HL-60 (cell line): ENCODE data around the gene EIF2S3B.

ENCODE experiments used
- DNase-seq, 2 experiments: peaks; one replicate each; pipeline ENCODE4 v3.0.0-alpha.2; 2010 to 2020; ENCODE audit warnings: low read depth in 1 of 2, low spot score in 1 of 2
- H3K27ac ChIP-seq: fragments of 250-450 bp; sonication (Bioruptor Pico); replicated peaks from 2 replicates; pipeline ENCODE4 v1.5.1; 2020; ENCODE audit warnings: mild to moderate bottlenecking, moderate library complexity
- H3K27me3 ChIP-seq: fragments of 250-450 bp; sonication (Bioruptor Pico); 2 replicates; pipeline ENCODE4 v1.5.1; 2021; ENCODE audit warnings: mild to moderate bottlenecking, moderate library complexity; ENCODE audit not compliant: insufficient read depth, poor library complexity, severe bottlenecking
- H3K4me3 ChIP-seq: replicated peaks from 2 replicates; pipeline ENCODE4 v1.5.1; 2011; ENCODE audit warnings: mild to moderate bottlenecking, control low read depth, low read length; ENCODE audit not compliant: insufficient read depth
- CTCF ChIP-seq: IDR thresholded peaks from one replicate; pipeline ENCODE4 v1.5.1; 2011; ENCODE audit warnings: low read length, control low read depth, inconsistent platforms; ENCODE audit not compliant: insufficient read depth
- GABPA ChIP-seq: IDR thresholded peaks from 2 replicates; pipeline ENCODE4 v1.6.1; 2012; ENCODE audit warnings: low read depth
- POLR2AphosphoS5 ChIP-seq: IDR thresholded peaks from 2 replicates; pipeline ENCODE4 v1.6.1; 2012; ENCODE audit warnings: low read depth
- REST ChIP-seq: IDR thresholded peaks from 2 replicates; pipeline ENCODE4 v1.6.1; 2012; ENCODE audit warnings: low read depth; ENCODE audit not compliant: insufficient replicate concordance
- SPI1 ChIP-seq: IDR thresholded peaks from 2 replicates; pipeline ENCODE4 v1.6.1; 2012; ENCODE audit warnings: low read depth, mild to moderate bottlenecking, borderline replicate concordance

EIF2S3B gene

DNA sequence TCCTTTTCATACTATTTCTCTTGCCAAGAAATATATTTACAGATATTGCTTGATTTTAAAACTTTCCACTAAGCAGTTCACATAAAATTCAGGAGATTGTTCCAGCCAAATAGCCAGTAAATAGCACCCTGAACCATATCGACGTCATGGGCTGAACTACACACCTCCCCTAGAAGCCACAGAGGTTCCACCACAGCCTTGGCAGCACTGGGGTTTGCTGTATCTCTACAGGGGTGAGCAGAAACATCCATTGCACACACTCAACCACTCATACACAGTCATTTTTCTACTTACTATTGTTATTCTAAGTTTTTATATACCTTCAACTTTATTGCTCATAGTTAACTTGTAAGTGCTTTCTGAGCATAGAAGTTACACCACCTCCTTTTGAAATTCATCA, 8.1 kb upstream of the EIF2S3B start:
- TF ChIP-seq POLR2AphosphoS5 (no peak), REST (no peak), CTCF (no peak), GABPA (no peak), SPI1 (no peak)
- H3K27ac ChIP-seq, result no peak overlapping the region
- H3K4me3 ChIP-seq, result no peak overlapping the region
- H3K27me3 ChIP-seq, result no peaks in the 10 kb centered on the region
- no peak for DNase-seq

GRCh38 chr12:10498042-10498441, 7.6 kb upstream of the EIF2S3B start:
- H3K27ac ChIP-seq, result no peak overlapping the region
- no peak for TF ChIP-seq SPI1
- no peak for TF ChIP-seq GABPA
- no peak for TF ChIP-seq POLR2AphosphoS5
- no peak for TF ChIP-seq CTCF
- TF ChIP-seq REST, result no peak

GRCh38 chr12:10501030-10501429, 4.7 kb upstream of the EIF2S3B start:
- DNase-seq, result no peak
- TF ChIP-seq POLR2AphosphoS5, result no peak
- TF ChIP-seq GABPA, result no peak
- no peak for TF ChIP-seq REST
- TF ChIP-seq CTCF, result no peak
- TF ChIP-seq SPI1, result no peak
- Histone ChIP-seq H3K27ac (no peak overlapping the region), H3K27me3 (no peaks in the 10 kb centered on the region), H3K4me3 (no peak overlapping the region)

More at GRCh38 chr12:10498042-10498441, 7.6 kb upstream of the EIF2S3B start:
- no peaks in the 10 kb centered on the region for H3K27me3 ChIP-seq
- DNase-seq, result no peak
- H3K4me3 ChIP-seq, result no peak overlapping the region
